ENCODE results near the gene PNP.
A peak's percentile ranks its signal among the peaks of the same experiment; 100 is the strongest.

PNP gene

DNA sequence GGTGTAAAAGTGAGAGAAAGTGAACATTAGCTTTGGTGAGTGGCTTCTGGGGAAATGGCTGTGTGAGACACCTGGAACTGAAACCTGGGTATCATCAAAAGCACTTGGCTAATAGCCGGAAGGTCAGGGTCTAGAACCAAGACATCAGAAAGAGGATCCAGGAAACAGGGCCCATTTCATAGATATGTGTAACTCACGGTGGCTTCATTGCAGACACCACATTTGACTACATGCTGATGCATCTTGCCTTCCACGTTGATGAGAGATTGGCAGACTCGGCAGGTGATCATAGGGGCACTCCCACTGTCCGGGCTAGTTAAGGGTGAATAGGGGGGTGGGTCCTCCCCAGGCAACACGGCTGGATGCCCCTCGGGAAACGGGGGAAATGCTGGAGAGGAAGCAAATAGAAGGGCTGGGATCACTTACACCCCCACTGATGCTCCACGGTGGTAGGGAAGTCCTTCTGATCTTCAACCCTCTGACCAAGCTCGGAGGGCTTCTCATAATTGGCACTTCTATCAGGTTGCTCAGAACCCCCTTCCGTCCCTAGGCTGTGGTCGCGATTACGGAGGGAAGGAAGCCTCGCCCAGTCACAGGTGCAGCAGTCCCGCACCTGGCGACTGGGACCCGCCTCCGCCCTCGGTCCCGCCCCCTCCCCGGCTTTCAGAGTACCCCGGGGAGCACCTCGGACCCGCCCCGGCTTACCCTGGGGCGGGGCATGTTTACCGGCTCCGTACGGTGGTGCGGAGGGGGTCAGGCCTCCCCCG is 8.6 kb upstream of the PNP start (continued):
- TF ChIP-seq SP3 (tag by site-specific recombination; IDR thresholded peaks at IDR 0.05) (peak; percentile 55; the same call in 1 of the 2 replicates), ZNF600 (tag by site-specific recombination; IDR thresholded peaks at IDR 0.05) (no peak), ZNF433 (tag by site-specific recombination; IDR thresholded peaks at IDR 0.05; ENCODE audit: low read depth) (no peak), GLIS1 (tag by site-specific recombination; IDR thresholded peaks at IDR 0.05) (no peak), KLF16 (tag by site-specific recombination; IDR thresholded peaks at IDR 0.05) (no peak), ZNF140 (tag by site-specific recombination; IDR thresholded peaks at IDR 0.05) (no peak), ZNF473 (tag by site-specific recombination; IDR thresholded peaks at IDR 0.05) (no peak), REPIN1 (tag by site-specific recombination; IDR thresholded peaks at IDR 0.05; ENCODE audit: low read depth) (no peak), HOXD13 (CRISPR knock-in tag; IDR thresholded peaks at IDR 0.05; ENCODE audit: borderline replicate concordance) (no peak), ZNF658 (tag by site-specific recombination; IDR thresholded peaks at IDR 0.05) (no peak), KLF9 (tag by site-specific recombination; IDR thresholded peaks at IDR 0.05; ENCODE audit: low read depth) (peak; percentile 76), ZEB2 (tag by site-specific recombination; IDR thresholded peaks at IDR 0.05) (no peak), ZFP3 (tag by site-specific recombination; IDR thresholded peaks at IDR 0.05; ENCODE audit: low read depth) (no peak), ZBTB20 (tag by site-specific recombination; IDR thresholded peaks at IDR 0.05) (no peak), GLI2 (tag by site-specific recombination; IDR thresholded peaks at IDR 0.05; ENCODE audit: borderline replicate concordance, low read depth) (no peak)
- TF ChIP-seq, protein P1, sequence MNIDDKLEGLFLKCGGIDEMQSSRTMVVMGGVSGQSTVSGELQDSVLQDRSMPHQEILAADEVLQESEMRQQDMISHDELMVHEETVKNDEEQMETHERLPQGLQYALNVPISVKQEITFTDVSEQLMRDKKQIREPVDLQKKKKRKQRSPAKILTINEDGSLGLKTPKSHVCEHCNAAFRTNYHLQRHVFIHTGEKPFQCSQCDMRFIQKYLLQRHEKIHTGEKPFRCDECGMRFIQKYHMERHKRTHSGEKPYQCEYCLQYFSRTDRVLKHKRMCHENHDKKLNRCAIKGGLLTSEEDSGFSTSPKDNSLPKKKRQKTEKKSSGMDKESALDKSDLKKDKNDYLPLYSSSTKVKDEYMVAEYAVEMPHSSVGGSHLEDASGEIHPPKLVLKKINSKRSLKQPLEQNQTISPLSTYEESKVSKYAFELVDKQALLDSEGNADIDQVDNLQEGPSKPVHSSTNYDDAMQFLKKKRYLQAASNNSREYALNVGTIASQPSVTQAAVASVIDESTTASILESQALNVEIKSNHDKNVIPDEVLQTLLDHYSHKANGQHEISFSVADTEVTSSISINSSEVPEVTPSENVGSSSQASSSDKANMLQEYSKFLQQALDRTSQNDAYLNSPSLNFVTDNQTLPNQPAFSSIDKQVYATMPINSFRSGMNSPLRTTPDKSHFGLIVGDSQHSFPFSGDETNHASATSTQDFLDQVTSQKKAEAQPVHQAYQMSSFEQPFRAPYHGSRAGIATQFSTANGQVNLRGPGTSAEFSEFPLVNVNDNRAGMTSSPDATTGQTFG (tag by site-specific recombination; IDR thresholded peaks at IDR 0.05; ENCODE audit: borderline replicate concordance): no peak
- TF ChIP-seq, protein P2, sequence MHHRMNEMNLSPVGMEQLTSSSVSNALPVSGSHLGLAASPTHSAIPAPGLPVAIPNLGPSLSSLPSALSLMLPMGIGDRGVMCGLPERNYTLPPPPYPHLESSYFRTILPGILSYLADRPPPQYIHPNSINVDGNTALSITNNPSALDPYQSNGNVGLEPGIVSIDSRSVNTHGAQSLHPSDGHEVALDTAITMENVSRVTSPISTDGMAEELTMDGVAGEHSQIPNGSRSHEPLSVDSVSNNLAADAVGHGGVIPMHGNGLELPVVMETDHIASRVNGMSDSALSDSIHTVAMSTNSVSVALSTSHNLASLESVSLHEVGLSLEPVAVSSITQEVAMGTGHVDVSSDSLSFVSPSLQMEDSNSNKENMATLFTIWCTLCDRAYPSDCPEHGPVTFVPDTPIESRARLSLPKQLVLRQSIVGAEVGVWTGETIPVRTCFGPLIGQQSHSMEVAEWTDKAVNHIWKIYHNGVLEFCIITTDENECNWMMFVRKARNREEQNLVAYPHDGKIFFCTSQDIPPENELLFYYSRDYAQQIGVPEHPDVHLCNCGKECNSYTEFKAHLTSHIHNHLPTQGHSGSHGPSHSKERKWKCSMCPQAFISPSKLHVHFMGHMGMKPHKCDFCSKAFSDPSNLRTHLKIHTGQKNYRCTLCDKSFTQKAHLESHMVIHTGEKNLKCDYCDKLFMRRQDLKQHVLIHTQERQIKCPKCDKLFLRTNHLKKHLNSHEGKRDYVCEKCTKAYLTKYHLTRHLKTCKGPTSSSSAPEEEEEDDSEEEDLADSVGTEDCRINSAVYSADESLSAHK (tag by site-specific recombination; IDR thresholded peaks at IDR 0.05): no peak

DNA sequence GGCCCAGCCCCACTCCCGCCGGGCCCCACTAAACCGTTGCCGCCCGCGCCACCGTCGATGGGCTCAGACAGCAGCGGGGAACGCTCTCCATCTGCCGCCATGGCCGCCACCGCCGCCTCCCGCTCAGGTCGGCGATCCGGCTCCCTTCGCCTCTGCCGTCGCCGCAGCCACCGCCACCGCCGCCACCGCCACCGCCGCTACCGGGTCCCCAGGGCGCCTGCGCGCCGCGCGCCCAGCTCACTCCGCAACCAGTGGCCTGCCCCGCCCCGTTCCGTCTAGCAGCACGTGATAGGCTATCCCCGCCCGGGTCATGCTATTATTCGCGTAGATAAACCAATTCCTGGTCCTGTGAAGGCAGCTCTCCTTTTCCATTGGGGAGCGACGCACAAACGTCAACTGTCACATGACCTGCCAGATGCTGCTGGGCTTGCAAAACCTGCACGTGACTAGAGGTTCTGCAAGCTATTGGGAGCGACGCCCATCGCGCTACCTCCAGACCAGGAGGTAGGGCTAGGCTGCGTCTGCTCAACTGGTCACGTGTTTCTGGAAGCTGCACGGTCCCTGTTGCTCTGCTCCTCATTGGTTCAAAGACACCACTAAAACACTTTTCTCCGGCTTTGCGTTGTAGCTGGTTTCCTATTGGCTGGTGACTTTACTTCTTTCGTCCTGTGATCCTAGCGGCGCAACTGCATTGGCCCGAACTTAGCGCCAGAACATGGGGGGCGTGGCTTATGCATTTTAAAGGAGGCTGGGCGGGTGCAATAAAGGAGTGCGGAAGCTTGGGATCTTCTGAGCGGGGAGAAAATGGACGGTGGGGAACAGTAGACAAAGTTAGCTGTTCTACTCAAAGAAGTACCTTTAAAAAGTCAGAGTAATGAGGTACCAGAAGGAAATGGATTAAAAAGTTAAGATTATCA is 7.7 kb upstream of the PNP start, which contains the start of gene PIP4P1:
Gene PIP4P1 (minus strand): TSS at position 210 of the 917 bp plus-strand sequence. CDS start 109 bp downstream, at position 101.
- peak within 1 kb of the TSS; percentile 83 for H3K27ac ChIP-seq (ENCODE audit: extremely low read depth, low read depth, low read length)
- POLR2A ChIA-PET: interaction anchor here (0.5 to 2.6 kb wide), 22 partner anchors 8 to 1048 kb away, joined by 3 to 55 read pairs (median 4); partner anchors contain the start of genes CCNB1IP1, PARP2, PNP and RNASE4
- CTCF ChIA-PET: interaction anchor here (0.5 to 1.4 kb wide), 6 partner anchors 9 to 147 kb away, joined by 3 to 10 read pairs (median 4); no protein-coding TSS in a partner anchor
- H3K4me1 ChIP-seq (ENCODE audit: control insufficient read depth, insufficient read depth, low read length): peaks cover 10% of the 10 kb centered on the region
- no peaks in the 10 kb centered on the region for H3K9me3 ChIP-seq (ENCODE audit: control insufficient read depth, insufficient read depth, low read depth, low read length)
- H3K4me3 ChIP-seq (ENCODE audit: low read depth, low read length): peak within 1 kb of the TSS; percentile 85
- peaks cover 22 to 41% of the 10 kb centered on the region in 2 experiments; a peak in 2 of 3 replicates for H3K36me3 ChIP-seq (ENCODE audit: control insufficient read depth in 2 of 2, insufficient read depth in 1 of 2, low read length in 2 of 2)
- TF ChIP-seq, protein P3, sequence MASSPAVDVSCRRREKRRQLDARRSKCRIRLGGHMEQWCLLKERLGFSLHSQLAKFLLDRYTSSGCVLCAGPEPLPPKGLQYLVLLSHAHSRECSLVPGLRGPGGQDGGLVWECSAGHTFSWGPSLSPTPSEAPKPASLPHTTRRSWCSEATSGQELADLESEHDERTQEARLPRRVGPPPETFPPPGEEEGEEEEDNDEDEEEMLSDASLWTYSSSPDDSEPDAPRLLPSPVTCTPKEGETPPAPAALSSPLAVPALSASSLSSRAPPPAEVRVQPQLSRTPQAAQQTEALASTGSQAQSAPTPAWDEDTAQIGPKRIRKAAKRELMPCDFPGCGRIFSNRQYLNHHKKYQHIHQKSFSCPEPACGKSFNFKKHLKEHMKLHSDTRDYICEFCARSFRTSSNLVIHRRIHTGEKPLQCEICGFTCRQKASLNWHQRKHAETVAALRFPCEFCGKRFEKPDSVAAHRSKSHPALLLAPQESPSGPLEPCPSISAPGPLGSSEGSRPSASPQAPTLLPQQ (tag by site-specific recombination; IDR thresholded peaks at IDR 0.05): peak; percentile 74; the same call in 1 of the 2 replicates
- TF ChIP-seq ZNF792 (tag by site-specific recombination; IDR thresholded peaks at IDR 0.05): no peak
- TF ChIP-seq, protein P4, sequence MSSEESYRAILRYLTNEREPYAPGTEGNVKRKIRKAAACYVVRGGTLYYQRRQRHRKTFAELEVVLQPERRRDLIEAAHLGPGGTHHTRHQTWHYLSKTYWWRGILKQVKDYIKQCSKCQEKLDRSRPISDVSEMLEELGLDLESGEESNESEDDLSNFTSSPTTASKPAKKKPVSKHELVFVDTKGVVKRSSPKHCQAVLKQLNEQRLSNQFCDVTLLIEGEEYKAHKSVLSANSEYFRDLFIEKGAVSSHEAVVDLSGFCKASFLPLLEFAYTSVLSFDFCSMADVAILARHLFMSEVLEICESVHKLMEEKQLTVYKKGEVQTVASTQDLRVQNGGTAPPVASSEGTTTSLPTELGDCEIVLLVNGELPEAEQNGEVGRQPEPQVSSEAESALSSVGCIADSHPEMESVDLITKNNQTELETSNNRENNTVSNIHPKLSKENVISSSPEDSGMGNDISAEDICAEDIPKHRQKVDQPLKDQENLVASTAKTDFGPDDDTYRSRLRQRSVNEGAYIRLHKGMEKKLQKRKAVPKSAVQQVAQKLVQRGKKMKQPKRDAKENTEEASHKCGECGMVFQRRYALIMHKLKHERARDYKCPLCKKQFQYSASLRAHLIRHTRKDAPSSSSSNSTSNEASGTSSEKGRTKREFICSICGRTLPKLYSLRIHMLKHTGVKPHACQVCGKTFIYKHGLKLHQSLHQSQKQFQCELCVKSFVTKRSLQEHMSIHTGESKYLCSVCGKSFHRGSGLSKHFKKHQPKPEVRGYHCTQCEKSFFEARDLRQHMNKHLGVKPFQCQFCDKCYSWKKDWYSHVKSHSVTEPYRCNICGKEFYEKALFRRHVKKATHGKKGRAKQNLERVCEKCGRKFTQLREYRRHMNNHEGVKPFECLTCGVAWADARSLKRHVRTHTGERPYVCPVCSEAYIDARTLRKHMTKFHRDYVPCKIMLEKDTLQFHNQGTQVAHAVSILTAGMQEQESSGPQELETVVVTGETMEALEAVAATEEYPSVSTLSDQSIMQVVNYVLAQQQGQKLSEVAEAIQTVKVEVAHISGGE (tag by site-specific recombination; conservative IDR thresholded peaks at IDR 0.05; ENCODE audit: low read depth): no peak
- peak; percentile 92 for TF ChIP-seq ZNF366 (tag by site-specific recombination; conservative IDR thresholded peaks at IDR 0.05)
- no peak for TF ChIP-seq ZNF571 (tag by site-specific recombination; IDR thresholded peaks at IDR 0.05)
- TF ChIP-seq ZBTB20 (tag by site-specific recombination; IDR thresholded peaks at IDR 0.05): no peak; the same call in 1 of the 2 replicates
- TF ChIP-seq ZNF658 (tag by site-specific recombination; IDR thresholded peaks at IDR 0.05): no peak
- peak; percentile 99 for TF ChIP-seq ZSCAN16 (tag by site-specific recombination; IDR thresholded peaks at IDR 0.05)
- TF ChIP-seq ZNF629 (tag by site-specific recombination; IDR thresholded peaks at IDR 0.05): peak; percentile 80

All from HEK293 (cell line).